NCI-H2196 treated with DMSO at 0.1 percent for 48 hours (cell line): ENCODE data around the gene NLRX1.
"Not testable (repeated sequence)": the region's sequence is repeated elsewhere in the genome, so short reads cannot be mapped to it uniquely, and the experiment has no call there.

ENCODE experiments used
- DNase-seq: peaks from one replicate; lab custom pipeline; 2025; ENCODE audit not compliant: unreplicated experiment; lab: John Stamatoyannopoulos, UW

NLRX1 gene

GRCh38 chr11:119168471-119169281 is at the start of gene NLRX1:
Gene NLRX1 (plus strand): TSS chr11:119168725. CDS start chr11:119171404, 2,679 bp downstream.
- peak; percentile 80 for DNase-seq

GRCh38 chr11:119118946-119119345 is 49.6 kb upstream of the NLRX1 start:
- DNase-seq = no peak

GRCh38 chr11:119120639-119121007 is 47.9 kb upstream of the NLRX1 start:
- DNase-seq = peak; percentile 25

GRCh38 chr11:119121008-119121810 is 47.3 kb upstream of the NLRX1 start, which contains the start of gene HINFP:
Gene HINFP (plus strand): TSS chr11:119121580. CDS start chr11:119126945, 5,365 bp downstream.
- DNase-seq = peak; percentile 99

GRCh38 chr11:119121811-119122124 is 46.8 kb upstream of the NLRX1 start:
- no peak for DNase-seq

- DNase-seq = no peak
Measured at GRCh38 chr11:119125821-119126220, 42.7 kb upstream of the NLRX1 start.

GRCh38 chr11:119126675-119127268 is 41.8 kb upstream of the NLRX1 start:
- no peak for DNase-seq

GRCh38 chr11:119130662-119131061 is 37.9 kb upstream of the NLRX1 start:
- no peak for DNase-seq

GRCh38 chr11:119134389-119134978 is 34.0 kb upstream of the NLRX1 start:
- no peak for DNase-seq

- DNase-seq = not testable (repeated sequence)
Measured at GRCh38 chr11:119139276-119139675, 29.2 kb upstream of the NLRX1 start.

- DNase-seq = peak; percentile 61
Measured at GRCh38 chr11:119144825-119145486, 23.6 kb upstream of the NLRX1 start.

GRCh38 chr11:119145551-119145950 is 23.0 kb upstream of the NLRX1 start:
- no peak for DNase-seq

GRCh38 chr11:119147604-119148333 is 20.8 kb upstream of the NLRX1 start:
- DNase-seq = no peak

GRCh38 chr11:119148720-119149017 is 19.9 kb upstream of the NLRX1 start:
- DNase-seq = no peak

- no peak for DNase-seq
Measured at GRCh38 chr11:119149018-119149785, 19.3 kb upstream of the NLRX1 start, which contains the start of gene ABCG4. Gene ABCG4 (plus strand): TSS chr11:119149052. CDS start chr11:119149966, 914 bp downstream.

GRCh38 chr11:119149786-119150275 is 18.7 kb upstream of the NLRX1 start:
- no peak for DNase-seq

- DNase-seq = no peak
Measured at GRCh38 chr11:119152043-119152442, 16.5 kb upstream of the NLRX1 start.

- no peak for DNase-seq
Measured at GRCh38 chr11:119152604-119153003, 15.9 kb upstream of the NLRX1 start.

GRCh38 chr11:119153049-119153818 is 15.3 kb upstream of the NLRX1 start:
- no peak for DNase-seq
